Right renal pelvis (tissue), 4 donors: Measurements from ENCODE around the gene AVP. TPM values are rescaled to one million over a fixed set of nuclear protein-coding genes. Genes with fewer than 3 reads are reported as not detected.

Experiments
- polyA plus RNA-seq, 4 donors: library from polyadenylated mRNA; unstranded; fragments of 120-200 nt; gene quantifications; one replicate each; pipeline ENCODE4 v1.2.1, GENCODE V29; 2013; ENCODE audit not compliant: insufficient read length in 4 of 4

AVP gene
- polyA plus RNA-seq, 4 donors: 1.0 TPM; not detected in 3

Other genes starting within 250 kb of the AVP start
- gene PCED1A, start 244.1 kb downstream of the AVP start, polyA plus RNA-seq: 10 to 100 TPM; 61.1 to 74.4 (median 62.3) TPM
- gene VPS16, start 244.0 kb downstream of the AVP start, polyA plus RNA-seq: 10 to 100 TPM; 35.6 to 42.6 (median 37.6) TPM
- gene PTPRA, start 211.2 kb downstream of the AVP start, polyA plus RNA-seq: 100 to 1,000 TPM in 3 of 4 donors, 10 to 100 TPM in 1; 98.5 to 128 (median 120) TPM
- under 1 TPM in 2 of 4 donors, not detected in 2; 0.27 to 0.43 TPM for gene GNRH2, start 41.1 kb downstream of the AVP start, polyA plus RNA-seq
- 10 to 100 TPM; 48.2 to 80.8 (median 54.5) TPM for gene MRPS26, start 38.7 kb downstream of the AVP start, polyA plus RNA-seq
- 1 to 10 TPM in 1 of 4 donors, under 1 TPM in 2, not detected in 1; 0.54 to 1.0 (median 0.69) TPM for gene OXT, start 13.1 kb downstream of the AVP start, polyA plus RNA-seq
- 10 to 100 TPM; 17.0 to 22.5 (median 20.6) TPM for gene FASTKD5, start 75.1 kb upstream of the AVP start, polyA plus RNA-seq
- 10 to 100 TPM in 1 of 4 donors, 1 to 10 TPM in 3; 9.1 to 10.4 (median 9.7) TPM for gene UBOX5, start 75.1 kb upstream of the AVP start, polyA plus RNA-seq
- gene LZTS3, start 88.8 kb upstream of the AVP start, polyA plus RNA-seq: 10 to 100 TPM; 14.4 to 18.9 (median 15.6) TPM
- gene DDRGK1, start 120.0 kb upstream of the AVP start, polyA plus RNA-seq: 10 to 100 TPM; 45.7 to 57.7 (median 48.3) TPM
- 10 to 100 TPM; 46.1 to 70.6 (median 49.5) TPM for gene ITPA, start 124.8 kb upstream of the AVP start, polyA plus RNA-seq
- 1 to 10 TPM; 1.7 to 3.8 (median 2.4) TPM for gene SLC4A11, start 154.5 kb upstream of the AVP start, polyA plus RNA-seq